ENCODE results near the gene HSPA4. TPM values are rescaled to one million over a fixed set of nuclear protein-coding genes. Genes with fewer than 3 reads are reported as not detected.
A peak's percentile ranks its signal among the peaks of the same experiment; 100 is the strongest.

HSPA4 gene
- total RNA-seq, 1 donor from 2014 or later = 66.0 TPM

DNA sequence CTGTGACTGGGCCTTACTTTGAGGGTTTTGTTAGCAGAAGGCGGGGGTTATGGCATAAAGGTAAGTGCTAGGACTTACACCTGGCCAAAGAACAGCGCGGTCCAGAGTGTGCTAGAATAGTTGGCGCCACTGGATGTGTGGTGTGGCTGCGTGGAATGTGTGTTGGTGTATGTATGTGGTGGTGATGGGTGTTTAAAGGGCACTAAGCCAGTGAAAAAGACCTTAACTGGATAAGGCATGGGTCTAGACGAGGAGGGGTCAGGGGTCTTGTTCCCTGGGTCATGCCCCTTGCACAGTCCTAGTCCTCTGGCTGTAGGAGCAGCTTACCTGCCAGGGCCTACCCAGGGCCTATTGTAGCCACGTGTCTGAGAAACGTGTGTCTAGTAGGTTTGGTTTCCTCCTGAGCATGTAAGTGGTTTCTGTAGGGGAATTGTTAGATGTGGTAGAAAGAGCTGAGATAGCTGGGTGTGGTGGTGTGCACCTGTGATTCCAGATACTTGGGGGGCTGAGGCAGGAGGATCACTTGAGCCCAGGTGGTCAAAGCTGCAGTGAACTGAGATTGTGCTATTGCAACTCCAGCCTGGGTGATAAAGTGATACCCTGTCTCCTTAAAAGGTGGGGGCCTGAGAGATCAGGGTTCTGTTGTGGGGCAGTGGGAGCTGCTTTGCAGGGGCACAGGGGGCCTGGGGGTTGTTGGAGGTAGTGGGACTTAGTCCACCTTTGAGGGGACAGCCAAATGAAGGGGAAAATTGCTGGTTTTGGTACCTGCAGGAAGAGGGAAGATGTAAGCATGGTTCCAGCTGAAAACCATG lies 55.2 kb downstream of the HSPA4 start:
- no peak overlapping the region for H3K27ac ChIP-seq

DNA sequence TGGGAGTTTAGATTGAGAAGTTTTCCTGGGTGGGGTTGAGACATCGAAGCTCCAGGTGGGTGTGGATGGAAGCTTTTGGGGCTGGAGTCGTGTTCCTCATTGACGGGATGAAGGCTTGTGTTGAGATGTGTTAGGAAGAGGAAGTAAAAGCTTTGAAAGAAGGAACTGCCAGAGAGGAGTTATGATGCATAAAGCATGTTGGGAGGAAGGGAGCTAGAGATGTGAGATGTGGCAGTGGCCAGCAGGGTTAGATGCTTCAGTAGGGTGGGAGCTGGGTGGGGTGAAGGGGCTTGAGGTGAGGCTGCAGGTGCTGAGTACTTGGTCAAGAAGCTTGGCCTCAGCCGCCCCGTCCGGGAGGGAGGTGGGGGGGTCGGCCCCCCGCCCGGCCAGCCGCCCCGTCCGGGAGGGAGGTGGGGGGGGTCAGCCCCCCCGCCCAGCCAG lies 56.7 kb downstream of the HSPA4 start:
- Histone ChIP-seq H3K27ac (no peak overlapping the region), H3K9me3 (no peaks in the 10 kb centered on the region), H3K4me1 (peaks cover 8% of the 10 kb centered on the region), H3K4me3 (no peak overlapping the region), H3K36me3 (peaks cover 21% of the 10 kb centered on the region), H3K27me3 (ENCODE audit: low read depth) (no peaks in the 10 kb centered on the region)
- peak in 1 of 2 donors; percentile 24 for ATAC-seq
- no peak for DNase-seq
- intact Hi-C loops (cut with DNase I) = no loop called here
- TF ChIP-seq, protein P1, sequence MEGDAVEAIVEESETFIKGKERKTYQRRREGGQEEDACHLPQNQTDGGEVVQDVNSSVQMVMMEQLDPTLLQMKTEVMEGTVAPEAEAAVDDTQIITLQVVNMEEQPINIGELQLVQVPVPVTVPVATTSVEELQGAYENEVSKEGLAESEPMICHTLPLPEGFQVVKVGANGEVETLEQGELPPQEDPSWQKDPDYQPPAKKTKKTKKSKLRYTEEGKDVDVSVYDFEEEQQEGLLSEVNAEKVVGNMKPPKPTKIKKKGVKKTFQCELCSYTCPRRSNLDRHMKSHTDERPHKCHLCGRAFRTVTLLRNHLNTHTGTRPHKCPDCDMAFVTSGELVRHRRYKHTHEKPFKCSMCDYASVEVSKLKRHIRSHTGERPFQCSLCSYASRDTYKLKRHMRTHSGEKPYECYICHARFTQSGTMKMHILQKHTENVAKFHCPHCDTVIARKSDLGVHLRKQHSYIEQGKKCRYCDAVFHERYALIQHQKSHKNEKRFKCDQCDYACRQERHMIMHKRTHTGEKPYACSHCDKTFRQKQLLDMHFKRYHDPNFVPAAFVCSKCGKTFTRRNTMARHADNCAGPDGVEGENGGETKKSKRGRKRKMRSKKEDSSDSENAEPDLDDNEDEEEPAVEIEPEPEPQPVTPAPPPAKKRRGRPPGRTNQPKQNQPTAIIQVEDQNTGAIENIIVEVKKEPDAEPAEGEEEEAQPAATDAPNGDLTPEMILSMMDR (IDR thresholded peaks at IDR 0.05) = no peak

More for the DNA sequence above, 55.2 kb downstream of the HSPA4 start:
- TF ChIP-seq, protein P1 (IDR thresholded peaks at IDR 0.05) = no peak
- peaks cover 36% of the 10 kb centered on the region for H3K36me3 ChIP-seq
- no peaks in the 10 kb centered on the region for H3K9me3 ChIP-seq
- ATAC-seq = peak; percentile 72 to 80
- peak; percentile 53 for DNase-seq
- H3K27me3 ChIP-seq (ENCODE audit: low read depth) = no peaks in the 10 kb centered on the region
- intact Hi-C loops (cut with DNase I) = no loop called here
- H3K4me1 ChIP-seq = peaks cover 8% of the 10 kb centered on the region
- H3K4me3 ChIP-seq = no peak overlapping the region

DNA sequence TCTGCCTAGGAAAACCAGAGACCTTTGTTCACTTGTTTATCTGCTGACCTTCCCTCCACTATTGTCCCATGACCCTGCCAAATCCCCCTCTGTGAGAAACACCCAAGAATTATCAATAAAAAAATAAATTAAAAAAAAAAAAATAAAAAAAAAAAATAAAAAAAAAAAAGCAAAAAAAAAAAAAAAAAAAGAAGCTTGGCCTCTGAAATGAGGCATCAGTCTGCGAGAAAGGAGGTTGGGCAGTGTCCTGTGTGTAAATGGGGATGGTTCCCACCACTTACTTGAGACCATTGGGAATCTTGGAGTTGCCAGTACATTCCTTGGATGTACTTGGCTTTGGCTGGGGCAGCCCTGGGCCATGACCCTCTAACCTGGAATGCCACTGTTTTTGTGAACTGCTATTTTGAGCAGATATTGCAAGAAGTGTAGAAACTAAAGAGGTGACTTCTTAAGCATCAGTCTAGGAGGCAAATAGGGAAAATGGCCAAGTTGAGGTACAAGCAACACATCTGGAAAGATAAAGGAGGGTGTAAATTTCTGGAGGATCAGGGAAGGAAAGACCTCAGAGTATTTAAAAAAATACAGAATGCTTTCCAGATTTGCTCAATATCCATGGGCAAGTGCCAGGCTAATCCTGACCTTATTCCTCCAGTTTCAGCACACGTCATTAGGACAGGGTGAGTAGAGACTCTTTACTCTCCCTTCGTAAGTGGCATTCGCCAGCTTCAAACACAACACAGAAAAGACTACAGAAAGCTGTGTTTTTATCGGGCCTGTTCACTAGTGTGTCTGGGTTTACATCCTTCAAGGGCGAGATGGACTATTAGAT lies 58.1 kb downstream of the HSPA4 start:
- intact Hi-C loops (cut with DNase I) = no loop called here
- DNase-seq (no peak), ATAC-seq (no peak)
- no peaks in the 10 kb centered on the region for H3K27me3 ChIP-seq (ENCODE audit: low read depth)
- peaks cover 7% of the 10 kb centered on the region for H3K36me3 ChIP-seq
- no peaks in the 10 kb centered on the region for H3K9me3 ChIP-seq
- no peak overlapping the region for H3K27ac ChIP-seq
- TF ChIP-seq, protein P1 (IDR thresholded peaks at IDR 0.05) = no peak
- no peak overlapping the region for H3K4me3 ChIP-seq
- H3K4me1 ChIP-seq = peaks cover 8% of the 10 kb centered on the region

DNA sequence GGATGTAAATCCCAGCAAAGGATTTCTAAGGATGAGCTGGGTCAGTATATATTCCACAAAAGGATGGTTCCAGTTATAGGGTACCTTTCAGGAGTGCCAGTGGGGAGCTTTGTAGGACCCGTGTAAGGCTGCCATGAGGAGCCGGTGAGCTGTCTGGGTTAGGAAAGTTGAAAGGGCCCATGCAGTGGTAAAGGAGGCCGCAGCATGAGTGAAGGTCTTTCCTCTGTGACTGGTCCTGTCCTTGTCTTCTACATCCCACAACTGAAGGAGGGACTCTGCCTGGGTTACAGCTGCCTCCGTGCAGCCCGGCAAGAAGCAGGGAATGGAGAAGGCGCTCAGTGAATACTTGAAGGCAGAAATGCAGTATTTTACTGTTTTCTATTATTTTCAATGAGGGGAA lies 58.9 kb downstream of the HSPA4 start:
- Histone ChIP-seq H3K9me3 (no peaks in the 10 kb centered on the region), H3K27ac (no peak overlapping the region), H3K36me3 (no peaks in the 10 kb centered on the region), H3K4me1 (peaks cover 8% of the 10 kb centered on the region), H3K27me3 (ENCODE audit: low read depth) (no peaks in the 10 kb centered on the region), H3K4me3 (no peak overlapping the region)
- intact Hi-C loops (cut with DNase I) = no loop called here
- DNase-seq (no peak), ATAC-seq (no peak)
- TF ChIP-seq, protein P1 (IDR thresholded peaks at IDR 0.05) = no peak

DNA sequence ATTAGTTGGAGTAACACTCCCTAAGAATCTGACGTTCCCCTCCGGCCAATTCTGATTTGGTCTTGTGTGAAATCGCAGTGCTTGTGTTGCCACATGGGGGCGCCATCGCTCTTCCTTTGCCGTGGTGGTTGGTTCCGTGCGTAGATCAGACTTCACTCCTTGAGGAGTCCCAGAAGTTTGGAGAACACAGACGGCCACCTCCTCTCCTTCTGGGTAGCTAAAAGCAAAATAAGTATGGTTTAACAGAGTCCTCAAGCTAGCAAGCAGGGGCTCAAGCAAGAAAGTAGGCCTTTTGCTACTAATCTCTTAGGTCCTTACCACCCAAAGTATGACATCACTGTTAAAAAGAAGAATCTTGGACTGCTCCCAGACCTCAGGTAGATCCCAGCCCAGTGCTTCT lies 59.5 kb downstream of the HSPA4 start:
- Histone ChIP-seq H3K36me3 (no peaks in the 10 kb centered on the region), H3K4me3 (no peak overlapping the region), H3K27ac (no peak overlapping the region), H3K4me1 (peaks cover 8% of the 10 kb centered on the region), H3K9me3 (no peaks in the 10 kb centered on the region), H3K27me3 (ENCODE audit: low read depth) (no peaks in the 10 kb centered on the region)
- DNase-seq = peak; percentile 82
- intact Hi-C loops (cut with DNase I) = no loop called here
- TF ChIP-seq, protein P1 (IDR thresholded peaks at IDR 0.05) = peak; percentile 86
- ATAC-seq = peak; percentile 78 to 83
